Measurements from ENCODE around the gene WDPCP. TPM values are rescaled to one million over a fixed set of nuclear protein-coding genes. Genes with fewer than 3 reads are reported as not detected.

The WDPCP gene
- total and polyA plus RNA-seq, 2 of the 13 experiments (the other 11 are each of a cell fraction or from before 2014, with no cell fraction given): 2.9 to 5.2 TPM

DNA sequence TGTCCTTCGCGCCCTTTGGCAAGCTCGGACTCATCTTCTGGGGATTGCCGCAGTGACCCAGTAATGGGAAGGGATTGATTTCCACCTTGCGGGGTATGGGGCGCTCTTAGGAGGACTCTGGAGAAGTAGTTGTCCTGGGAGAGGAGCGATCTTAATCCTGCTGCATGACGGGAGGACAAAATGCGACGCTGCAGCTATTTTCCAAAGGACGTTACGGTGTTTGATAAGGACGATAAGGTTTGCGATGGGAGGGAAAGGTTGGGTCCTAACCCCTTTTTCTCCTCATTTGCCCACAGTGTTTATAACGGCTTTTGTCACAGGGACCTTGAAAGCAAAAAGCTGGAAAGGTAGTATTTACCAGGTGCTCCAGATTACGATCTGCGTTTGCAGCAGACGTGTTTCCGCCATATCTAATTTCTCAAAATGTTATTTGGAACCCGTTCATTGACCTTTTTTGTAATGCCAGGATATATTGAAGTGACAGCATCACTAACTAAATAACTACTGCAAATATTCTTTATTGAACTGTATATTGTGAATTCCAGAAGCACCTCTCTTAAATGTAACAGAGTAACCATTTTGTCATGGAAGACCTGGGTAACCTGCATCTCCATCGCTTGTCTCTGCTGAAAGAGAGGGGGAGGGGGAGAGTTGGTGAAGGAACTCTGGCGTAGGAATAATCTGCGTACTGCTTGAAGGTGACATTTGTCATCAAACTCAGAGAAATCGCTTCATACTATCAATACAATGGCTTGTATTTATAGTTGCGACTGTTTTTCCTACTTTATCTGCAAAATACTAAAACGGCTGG is 1.1 kb upstream of the WDPCP start (continued):
- TF ChIP-seq ZNF484 (CRISPR knock-in tag; IDR thresholded peaks at IDR 0.05; ENCODE audit: borderline replicate concordance, low read depth): 0 out of 2 replicates have a peak, but pooled peaks have one; percentile 57
- 0 out of 2 replicates have a peak, but pooled peaks have one; percentile 4 for TF ChIP-seq ZBTB38 (CRISPR knock-in tag; IDR thresholded peaks at IDR 0.05)
- TF ChIP-seq ATF7-NPFF (CRISPR knock-in tag; IDR thresholded peaks at IDR 0.05; ENCODE audit: low read depth): peak; percentile 14; the same call in 1 of the 2 replicates
- TF ChIP-seq KDM5A (IDR thresholded peaks at IDR 0.05; ENCODE audit: borderline replicate concordance, low read length): peak; percentile 27; the same call in 1 of the 2 replicates
- TF ChIP-seq ZNF674 (CRISPR knock-in tag; IDR thresholded peaks at IDR 0.05; ENCODE audit: low read depth): 0 out of 2 replicates have a peak, but pooled peaks have one; percentile 62
- peak; percentile 22; the same call in 1 of the 2 replicates for TF ChIP-seq ARID2 (CRISPR knock-in tag; IDR thresholded peaks at IDR 0.05; ENCODE audit: borderline replicate concordance)
- TF ChIP-seq SRSF4 (IDR thresholded peaks at IDR 0.05; ENCODE audit: low read depth, low read length, poor library complexity, severe bottlenecking): no peak
- TF ChIP-seq, protein P1, sequence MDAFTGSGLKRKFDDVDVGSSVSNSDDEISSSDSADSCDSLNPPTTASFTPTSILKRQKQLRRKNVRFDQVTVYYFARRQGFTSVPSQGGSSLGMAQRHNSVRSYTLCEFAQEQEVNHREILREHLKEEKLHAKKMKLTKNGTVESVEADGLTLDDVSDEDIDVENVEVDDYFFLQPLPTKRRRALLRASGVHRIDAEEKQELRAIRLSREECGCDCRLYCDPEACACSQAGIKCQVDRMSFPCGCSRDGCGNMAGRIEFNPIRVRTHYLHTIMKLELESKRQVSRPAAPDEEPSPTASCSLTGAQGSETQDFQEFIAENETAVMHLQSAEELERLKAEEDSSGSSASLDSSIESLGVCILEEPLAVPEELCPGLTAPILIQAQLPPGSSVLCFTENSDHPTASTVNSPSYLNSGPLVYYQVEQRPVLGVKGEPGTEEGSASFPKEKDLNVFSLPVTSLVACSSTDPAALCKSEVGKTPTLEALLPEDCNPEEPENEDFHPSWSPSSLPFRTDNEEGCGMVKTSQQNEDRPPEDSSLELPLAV (CRISPR knock-in tag; conservative IDR thresholded peaks at IDR 0.05; ENCODE audit: low read depth): no peak
- TF ChIP-seq ERF (CRISPR knock-in tag; IDR thresholded peaks at IDR 0.05): peak; percentile 67; the same call in 1 of the 2 replicates
- TF ChIP-seq ETV6 (CRISPR knock-in tag; conservative IDR thresholded peaks at IDR 0.05): 0 out of 2 replicates have a peak, but pooled peaks have one; percentile 5
- peak; percentile 14 for TF ChIP-seq ZNF605 (CRISPR knock-in tag; IDR thresholded peaks at IDR 0.05)
- TF ChIP-seq, protein P2, sequence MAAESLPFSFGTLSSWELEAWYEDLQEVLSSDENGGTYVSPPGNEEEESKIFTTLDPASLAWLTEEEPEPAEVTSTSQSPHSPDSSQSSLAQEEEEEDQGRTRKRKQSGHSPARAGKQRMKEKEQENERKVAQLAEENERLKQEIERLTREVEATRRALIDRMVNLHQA (CRISPR knock-in tag; IDR thresholded peaks at IDR 0.05): no peak
- TF ChIP-seq, protein P3, sequence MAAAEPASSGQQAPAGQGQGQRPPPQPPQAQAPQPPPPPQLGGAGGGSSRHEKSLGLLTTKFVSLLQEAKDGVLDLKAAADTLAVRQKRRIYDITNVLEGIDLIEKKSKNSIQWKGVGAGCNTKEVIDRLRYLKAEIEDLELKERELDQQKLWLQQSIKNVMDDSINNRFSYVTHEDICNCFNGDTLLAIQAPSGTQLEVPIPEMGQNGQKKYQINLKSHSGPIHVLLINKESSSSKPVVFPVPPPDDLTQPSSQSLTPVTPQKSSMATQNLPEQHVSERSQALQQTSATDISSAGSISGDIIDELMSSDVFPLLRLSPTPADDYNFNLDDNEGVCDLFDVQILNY (CRISPR knock-in tag; conservative IDR thresholded peaks at IDR 0.05): peak; percentile 2; the same call in 1 of the 2 replicates
- TF ChIP-seq GZF1 (CRISPR knock-in tag; IDR thresholded peaks at IDR 0.05): 0 out of 2 replicates have a peak, but pooled peaks have one; percentile 2
- TF ChIP-seq FOXO1 (CRISPR knock-in tag; IDR thresholded peaks at IDR 0.05): no peak
- TF ChIP-seq, protein P4, sequence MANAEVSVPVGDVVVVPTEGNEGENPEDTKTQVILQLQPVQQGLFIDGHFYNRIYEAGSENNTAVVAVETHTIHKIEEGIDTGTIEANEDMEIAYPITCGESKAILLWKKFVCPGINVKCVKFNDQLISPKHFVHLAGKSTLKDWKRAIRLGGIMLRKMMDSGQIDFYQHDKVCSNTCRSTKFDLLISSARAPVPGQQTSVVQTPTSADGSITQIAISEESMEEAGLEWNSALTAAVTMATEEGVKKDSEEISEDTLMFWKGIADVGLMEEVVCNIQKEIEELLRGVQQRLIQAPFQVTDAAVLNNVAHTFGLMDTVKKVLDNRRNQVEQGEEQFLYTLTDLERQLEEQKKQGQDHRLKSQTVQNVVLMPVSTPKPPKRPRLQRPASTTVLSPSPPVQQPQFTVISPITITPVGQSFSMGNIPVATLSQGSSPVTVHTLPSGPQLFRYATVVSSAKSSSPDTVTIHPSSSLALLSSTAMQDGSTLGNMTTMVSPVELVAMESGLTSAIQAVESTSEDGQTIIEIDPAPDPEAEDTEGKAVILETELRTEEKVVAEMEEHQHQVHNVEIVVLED (CRISPR knock-in tag; IDR thresholded peaks at IDR 0.05; ENCODE audit: borderline replicate concordance): no peak
- TF ChIP-seq ZNF235 (CRISPR knock-in tag; IDR thresholded peaks at IDR 0.05; ENCODE audit: borderline replicate concordance): peak; percentile 15; the same call in 1 of the 2 replicates
- no peak for TF ChIP-seq FOXA3 (CRISPR knock-in tag; IDR thresholded peaks at IDR 0.05)
- no peak for TF ChIP-seq ELF1 (CRISPR knock-in tag; IDR thresholded peaks at IDR 0.05)
- TF ChIP-seq ZMYM2 (CRISPR knock-in tag; IDR thresholded peaks at IDR 0.05): no peak
- TF ChIP-seq, protein P5, sequence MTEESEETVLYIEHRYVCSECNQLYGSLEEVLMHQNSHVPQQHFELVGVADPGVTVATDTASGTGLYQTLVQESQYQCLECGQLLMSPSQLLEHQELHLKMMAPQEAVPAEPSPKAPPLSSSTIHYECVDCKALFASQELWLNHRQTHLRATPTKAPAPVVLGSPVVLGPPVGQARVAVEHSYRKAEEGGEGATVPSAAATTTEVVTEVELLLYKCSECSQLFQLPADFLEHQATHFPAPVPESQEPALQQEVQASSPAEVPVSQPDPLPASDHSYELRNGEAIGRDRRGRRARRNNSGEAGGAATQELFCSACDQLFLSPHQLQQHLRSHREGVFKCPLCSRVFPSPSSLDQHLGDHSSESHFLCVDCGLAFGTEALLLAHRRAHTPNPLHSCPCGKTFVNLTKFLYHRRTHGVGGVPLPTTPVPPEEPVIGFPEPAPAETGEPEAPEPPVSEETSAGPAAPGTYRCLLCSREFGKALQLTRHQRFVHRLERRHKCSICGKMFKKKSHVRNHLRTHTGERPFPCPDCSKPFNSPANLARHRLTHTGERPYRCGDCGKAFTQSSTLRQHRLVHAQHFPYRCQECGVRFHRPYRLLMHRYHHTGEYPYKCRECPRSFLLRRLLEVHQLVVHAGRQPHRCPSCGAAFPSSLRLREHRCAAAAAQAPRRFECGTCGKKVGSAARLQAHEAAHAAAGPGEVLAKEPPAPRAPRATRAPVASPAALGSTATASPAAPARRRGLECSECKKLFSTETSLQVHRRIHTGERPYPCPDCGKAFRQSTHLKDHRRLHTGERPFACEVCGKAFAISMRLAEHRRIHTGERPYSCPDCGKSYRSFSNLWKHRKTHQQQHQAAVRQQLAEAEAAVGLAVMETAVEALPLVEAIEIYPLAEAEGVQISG (CRISPR knock-in tag; IDR thresholded peaks at IDR 0.05): no peak

Measured in HepG2 (cell line).